CD4-positive, alpha-beta T cell treated with Interferon gamma for 1 hour (primary cell): Measurements from ENCODE around the gene PER1.

Source experiments
- DNase-seq: peaks from one replicate; pipeline ENCODE4 v3.0.0-alpha.2; 2020

Gene PER1

DNA sequence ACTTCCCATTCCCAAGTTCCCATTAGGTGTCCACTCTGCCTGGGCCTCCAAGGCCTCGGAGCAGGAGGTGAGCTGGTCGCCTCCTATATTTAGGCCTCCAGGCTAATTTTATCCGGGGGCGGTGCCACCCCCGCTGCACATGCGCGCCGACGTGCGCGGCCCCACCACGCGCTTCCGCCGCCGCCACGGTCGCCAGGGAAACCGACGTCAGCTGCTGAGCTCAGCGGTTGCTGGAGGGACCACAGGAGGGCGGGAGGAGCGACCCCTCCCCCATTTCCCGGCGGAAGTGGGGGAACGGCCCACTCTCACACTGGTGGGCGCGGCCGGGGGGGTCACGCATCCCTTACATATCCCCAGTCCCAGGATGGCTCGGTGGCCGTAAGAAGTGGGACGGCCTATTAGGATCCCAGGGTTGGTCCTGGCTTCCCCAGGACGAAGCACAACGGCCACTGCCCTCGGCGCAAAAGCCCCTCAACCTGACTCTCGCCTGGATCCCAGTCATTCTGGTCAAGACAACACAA lies 1.0 kb downstream of the PER1 start:
- peak; percentile 94 for DNase-seq

DNA sequence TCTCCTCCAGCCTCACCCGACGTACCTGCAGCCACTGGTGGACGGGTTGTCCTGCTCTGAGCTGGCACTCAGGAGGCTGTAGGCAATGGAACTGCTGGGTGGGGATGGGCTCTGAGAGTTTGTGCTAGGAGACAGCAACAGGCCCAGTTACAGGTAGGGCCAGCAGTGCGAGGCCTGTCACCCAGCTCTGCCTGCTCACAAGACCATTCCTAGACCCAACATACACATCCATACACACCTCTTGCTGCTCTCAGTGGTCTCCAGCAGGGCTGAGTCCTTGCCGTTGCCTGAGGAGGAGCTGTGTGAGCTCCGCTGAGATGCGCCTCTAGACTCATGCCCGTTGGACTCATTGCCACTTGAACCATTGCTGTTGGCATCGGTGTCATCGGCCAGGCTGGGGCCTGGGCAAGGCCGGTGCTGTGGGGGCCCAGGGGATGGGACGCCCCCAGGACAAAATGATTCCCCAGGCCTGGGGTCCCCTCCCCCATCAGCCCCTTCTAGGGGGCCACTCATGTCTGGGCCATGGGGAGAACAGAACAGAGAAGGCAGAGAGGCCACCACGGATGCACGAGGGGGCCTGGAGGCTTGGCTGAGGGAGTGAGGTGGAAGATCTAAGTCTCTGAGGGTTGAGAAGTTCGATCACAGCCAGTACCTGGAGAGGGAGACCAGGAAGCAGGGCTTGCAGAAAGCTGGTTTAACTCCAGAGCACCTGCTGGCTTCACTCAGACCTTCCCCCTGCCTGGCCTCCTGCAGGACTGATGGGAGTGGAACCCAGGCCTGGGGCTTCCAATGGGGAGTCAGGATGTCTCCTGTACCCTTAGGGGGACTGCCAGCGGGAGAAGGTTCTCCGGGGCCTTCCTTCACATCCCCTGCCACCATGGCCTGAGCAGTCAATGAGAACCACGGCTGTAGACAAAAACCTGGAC lies 1.7 kb downstream of the PER1 start:
- DNase-seq, result no peak

DNA sequence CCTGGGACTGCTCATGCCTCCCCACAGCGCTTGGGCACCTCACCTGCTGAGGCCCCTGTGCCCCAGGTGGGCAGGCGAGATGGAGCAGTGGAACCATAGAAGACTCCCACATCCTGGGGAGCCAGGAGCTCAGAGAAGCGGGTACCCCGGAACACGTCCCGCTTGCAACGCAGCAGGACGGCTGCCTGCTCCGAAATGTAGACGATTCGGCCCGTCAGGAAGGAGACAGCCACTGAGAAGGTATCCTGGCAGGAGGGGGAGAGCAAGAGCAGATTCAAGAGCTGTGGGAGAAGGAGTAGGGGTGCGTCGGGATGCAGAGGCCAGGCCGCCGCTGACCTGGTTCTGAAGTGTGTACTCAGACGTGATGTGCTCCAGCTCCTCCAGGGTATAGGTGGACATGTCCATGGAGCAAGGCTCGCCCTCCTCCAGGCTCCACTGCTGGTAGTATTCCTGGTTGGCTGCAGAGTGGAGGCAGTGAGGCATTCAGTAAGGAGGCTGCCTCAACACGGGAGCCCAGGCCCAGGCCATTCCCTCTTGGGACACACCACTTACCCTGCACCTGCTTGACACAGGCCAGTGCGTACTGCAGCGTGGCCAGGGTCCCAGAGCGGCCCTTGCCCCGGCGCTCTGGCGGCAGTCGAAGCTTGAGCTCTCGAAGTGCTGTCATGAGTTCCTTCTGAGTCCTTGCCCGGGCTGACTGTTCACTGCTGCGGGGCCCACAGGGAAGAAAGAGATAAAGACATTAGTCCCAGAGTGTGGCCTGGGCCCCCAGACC lies 2.6 kb downstream of the PER1 start:
- no peak for DNase-seq

DNA sequence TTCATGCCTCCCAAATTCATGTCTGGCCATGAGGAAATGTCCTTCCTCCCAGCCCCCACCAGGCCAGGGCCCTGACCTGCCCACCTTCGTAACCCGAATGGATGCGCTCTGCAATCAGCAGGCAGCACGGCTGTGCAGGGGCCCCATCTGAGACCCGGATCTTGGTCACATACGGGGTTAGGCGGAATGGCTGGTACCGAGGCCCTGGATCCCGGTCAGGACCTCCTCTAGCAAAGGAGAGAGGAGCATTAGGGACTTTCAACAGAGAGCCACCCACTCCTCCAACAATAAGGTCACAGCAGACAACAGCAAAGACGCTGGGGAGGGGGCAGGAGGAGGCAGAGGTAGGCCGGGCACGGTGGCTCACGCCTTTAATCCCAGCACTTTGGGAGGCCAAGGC lies 3.6 kb downstream of the PER1 start:
- DNase-seq, result no peak

DNA sequence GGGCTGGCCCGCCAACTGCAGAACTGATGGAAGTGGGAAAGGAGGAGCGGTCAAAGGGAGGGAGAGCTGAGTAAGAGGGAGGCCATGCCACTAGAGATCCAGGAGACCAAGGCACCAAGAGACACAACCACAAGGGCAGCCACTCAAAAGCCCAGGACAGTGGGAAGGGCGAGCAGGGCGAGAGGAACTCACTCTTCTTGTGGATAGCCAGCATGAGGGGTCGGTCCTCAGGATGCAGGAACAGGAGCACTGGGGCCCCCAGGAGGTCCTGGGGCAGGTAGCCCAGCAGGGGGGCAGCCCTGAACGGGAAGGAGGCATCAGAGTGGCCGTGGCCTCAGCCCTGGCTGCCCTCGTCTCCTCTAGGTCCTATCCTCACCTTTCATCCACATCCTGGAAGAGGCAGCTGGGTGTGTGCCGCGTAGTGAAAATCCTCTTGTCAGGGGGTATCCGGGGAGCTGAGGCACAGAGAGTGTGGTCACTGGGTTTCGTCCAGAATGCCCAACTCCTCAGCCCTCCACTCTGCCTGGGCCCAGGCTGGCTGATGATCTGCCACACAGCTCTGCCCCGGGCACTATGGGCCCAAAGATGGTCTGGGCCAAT lies 4.3 kb downstream of the PER1 start:
- no peak for DNase-seq

DNA sequence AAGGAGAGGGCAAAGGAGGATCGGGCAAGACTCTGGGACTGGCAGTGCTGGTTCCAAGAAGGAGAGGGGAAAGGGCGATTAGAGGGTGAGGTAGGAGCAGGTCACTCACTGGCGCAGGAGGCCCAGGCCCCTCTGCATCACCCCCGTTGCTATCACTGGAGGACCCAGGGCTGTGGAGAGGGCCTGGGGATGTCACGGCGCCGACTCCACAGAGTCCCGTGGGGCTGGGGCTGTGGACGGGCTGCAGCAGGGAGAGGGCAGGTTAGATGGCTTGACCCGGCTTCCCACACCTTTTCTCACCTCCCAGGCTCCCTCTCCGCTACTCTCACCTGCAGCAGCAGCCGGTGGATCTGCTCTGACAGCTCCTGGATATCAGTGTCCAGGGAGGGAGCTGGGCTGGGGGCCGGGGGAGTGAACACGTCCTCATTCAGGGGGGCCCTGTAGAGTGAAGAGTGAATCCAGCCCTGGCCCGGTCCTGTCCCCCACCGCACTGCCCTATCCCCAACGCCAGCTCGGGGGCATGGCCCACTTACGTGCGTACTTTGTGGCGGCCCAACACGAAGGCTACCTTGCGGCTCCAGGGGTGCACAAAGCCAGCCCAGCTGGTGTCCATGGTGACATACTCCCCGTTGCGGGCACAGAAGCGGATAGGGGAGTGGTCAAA lies 4.9 kb downstream of the PER1 start:
- DNase-seq, result no peak

DNA sequence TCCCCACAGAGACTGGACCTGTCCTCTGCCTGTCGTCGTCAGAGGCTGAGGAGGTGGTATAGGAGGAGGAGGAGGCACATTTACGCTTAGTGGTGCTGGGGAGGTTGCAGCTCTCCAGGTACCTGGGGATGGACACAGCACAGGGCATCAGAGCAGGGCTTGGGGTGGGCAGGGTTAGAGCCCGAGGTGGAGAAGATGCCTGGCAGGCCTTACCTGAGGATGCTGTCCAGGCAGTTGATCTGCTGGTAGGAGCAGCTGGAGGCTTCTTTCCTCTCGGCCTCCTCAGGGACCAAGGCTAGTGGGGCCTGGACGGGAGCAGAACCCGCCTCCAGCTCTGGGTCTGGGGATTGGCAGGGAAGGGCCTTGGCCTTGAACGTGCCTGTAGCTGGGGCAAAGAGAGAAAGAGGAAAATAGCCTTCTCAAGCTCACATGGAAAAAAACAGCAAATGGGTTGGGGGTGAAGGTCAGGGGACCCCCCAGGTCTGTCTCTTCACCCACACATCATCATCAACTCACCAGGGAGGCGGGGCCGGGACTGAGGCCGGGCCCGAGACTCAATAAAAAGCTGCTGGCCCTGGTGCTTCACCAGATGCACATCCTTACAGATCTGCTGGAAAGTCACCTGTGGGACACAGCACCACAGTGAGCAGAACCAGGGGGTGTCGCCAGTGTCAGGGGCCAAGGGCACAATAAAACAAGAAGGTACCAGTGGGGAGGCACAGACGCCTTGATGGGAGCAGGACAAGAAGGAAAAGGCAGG lies 5.6 kb downstream of the PER1 start:
- no peak for DNase-seq

DNA sequence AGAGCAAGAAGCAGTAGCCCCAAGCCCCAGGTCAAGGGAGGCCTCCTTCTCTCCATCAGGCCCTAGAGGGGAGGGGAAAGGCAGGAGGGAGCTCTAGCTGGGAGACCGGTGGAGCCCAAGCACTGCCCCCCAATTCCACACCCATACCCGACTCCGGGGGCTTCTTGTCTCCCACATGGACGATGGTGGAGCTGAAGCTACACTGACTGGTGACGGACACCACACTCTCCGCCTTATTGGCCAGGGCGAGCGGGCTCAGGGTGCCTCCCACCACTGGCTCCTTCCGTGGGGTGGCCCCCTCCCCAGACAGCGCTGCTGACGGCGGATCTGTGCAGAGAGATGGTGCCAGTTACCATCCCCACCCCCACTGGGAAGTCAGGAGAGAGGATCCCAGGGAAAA lies 6.4 kb downstream of the PER1 start:
- DNase-seq, result no peak

DNA sequence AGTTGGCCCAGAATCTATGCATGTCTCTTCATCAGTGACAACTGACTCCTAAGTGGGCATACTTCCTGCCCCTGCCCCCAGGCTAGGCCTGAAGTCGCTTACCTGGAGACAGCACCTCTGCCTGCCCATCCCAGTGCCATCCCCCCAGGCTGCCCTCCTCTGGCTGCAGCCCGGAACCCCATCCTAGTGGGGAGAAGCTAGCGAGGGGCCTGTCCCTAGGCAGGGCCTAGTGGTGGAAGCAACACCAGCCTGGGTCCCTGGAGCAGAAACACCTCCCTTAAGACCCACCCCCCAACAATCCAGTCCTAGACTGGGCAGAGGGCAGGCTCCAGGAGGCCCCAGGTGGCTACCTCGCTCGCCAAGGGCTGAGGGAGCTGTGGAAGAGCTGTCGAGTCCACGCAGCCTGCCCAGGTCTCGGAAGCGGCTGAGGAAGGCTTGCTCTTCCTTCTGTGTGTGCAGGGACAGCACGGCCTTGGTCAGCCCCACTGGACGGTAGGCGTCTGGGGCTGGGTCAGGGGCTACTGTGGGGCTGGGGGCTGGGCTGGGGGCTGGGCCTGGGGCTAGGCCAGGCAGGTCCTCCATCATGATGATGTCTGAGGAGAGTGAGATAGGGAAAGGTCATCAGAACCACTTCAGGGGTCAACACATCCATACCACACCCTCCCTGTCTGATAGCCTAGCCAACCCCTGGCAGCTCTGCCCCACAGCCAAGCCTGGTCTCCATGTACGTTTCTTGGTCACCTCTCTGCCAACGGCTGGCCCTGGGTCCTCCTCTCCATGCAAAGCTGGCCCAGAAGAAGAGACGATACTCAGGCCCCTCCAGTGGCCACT lies 7.6 kb downstream of the PER1 start:
- no peak for DNase-seq

DNA sequence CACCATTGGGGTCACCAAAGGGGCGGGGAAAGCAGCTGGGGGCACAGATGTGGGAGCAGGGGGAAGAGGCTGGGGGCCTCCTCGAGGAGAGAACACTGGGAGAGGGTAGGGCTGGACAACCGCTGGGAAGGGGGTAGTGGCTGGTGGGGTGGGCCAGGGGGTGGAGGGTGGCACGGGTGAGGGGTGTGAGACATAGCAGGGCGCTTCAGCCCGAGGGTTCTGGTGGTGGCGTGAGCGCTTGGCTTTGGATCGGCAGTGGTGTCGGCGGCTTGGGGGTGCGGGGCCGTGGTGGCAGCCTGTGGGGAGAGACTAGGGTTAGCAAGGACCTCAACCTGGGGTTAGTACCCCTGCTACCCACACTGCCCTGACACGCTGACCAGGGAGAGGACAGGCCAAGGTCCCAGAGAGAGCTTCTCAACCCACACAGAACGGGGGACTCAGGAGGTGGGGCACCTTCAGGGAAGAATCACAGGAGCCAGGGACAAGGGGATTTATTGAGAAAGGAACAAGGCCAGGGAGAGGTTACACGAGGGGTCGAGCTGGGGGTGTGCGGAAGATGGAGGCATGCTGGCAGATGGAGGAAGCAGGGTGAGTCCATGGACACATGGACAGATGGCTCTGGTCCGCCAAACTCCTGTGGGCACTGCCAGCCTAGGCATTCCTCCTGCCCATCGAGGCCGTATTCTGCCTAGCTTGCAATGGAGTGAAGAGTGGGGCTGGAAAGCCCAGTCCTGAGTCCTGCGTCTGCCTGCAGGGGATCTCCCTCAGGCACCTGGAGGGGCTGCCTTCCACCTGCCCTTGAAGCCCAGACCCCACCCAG lies 8.4 kb downstream of the PER1 start:
- no peak for DNase-seq

DNA sequence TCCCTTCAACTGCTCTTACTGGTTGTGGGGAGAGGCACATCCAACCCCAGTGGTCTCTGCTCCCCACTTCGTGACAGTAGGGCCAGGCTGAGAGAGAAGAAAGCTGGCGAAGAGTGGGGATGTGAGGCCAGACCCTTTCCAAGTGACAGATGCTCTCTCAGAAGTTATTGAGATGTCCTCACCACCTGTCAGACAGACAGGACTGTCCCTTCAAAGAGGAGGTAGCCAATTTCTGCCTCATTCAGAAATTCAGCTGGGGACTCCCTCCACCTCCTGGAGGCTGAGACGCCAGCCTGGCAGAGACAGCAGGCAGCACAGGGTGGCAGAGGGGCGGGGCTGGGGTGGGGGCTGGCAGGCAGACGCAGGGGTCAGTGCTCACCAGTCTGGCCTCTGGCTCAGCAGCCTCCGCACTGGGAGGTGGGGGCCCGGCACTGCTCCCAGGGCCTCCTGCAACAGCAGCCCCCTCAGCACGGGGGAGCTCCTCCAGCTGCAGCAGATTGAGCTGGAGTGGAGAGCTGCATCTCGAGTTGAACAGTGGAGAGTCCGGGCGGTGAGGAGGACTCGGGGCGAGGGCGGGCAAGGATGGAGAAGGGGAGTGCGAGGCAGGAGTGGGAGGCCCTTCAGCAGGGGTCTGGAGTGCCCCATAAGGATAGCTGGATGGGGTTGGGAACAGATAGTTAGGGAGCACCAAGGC lies 9.2 kb downstream of the PER1 start:
- no peak for DNase-seq

DNA sequence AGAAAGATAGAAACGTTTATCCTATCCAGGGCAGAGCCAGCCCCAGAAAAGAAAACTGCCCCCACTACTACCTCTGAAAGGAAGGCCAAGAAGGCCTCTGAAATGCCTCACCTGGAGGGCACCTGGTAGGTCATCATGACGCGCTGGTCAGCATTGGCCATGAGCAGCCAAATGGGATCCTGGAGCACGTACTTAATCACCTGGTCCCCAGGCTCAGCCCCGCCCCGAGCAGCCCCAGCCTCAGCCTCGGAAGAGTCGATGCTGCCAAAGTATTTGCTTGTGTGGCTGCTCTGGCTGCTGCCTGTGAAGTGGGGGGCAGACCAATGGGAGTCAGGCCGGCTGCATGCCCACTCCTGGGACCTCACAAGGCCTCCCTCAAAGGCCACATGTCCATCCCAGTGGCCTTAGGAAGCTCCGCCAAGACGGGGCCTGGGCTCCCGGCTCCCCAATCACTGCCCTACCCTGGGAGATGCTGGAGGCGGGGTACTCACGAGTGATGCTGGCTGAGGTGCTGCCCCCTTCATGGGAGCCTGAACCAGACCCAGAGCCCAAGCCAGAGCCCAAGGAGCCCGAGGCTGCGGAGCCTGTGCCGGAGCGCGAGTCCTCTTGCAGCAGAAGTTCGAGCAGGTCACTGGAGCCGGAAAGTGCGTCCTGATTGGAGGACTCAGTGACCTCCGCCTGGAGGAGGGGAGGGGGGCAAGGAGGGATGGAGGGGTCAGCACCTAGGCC lies 9.9 kb downstream of the PER1 start:
- no peak for DNase-seq

DNA sequence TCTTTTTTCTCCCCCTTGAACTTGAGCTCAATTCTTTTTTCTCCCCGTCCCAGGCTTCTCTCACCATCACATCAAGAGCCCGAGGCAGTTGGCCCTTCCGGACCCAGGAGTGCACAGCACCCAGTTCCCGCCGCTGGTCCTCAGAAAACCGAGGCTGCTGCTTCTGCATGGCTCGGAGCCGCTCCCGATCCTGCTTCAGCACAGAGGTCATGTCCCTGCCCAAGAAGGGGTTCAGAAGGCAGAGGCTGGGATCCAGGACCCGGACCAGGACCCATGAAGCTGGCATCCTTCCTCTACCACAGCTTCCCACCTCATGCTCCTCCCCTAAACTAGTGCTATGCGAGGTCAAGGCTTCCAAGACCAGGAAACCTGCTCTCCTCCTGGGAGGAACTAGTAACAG lies 10.5 kb downstream of the PER1 start:
- no peak for DNase-seq

DNA sequence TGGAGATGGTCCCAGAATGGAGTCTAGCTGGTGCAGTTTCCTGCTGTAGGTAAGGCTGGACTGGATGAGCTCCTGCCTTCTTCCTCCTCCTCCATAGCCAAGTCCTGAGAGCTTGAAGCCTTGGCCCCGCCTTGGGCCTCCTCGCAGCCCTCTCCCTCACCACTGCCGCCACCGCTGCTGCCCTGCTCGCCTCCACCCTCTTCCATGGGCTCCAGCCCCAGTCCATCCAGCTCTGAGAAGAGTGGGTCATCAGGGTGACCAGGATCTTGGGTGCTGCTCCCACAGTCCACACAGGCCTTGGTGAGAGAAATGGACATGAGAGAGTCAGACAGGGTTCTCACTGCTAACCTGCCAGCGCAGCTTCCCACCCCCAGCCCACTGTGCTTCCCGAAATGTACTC lies 11.2 kb downstream of the PER1 start:
- DNase-seq, result no peak

DNA sequence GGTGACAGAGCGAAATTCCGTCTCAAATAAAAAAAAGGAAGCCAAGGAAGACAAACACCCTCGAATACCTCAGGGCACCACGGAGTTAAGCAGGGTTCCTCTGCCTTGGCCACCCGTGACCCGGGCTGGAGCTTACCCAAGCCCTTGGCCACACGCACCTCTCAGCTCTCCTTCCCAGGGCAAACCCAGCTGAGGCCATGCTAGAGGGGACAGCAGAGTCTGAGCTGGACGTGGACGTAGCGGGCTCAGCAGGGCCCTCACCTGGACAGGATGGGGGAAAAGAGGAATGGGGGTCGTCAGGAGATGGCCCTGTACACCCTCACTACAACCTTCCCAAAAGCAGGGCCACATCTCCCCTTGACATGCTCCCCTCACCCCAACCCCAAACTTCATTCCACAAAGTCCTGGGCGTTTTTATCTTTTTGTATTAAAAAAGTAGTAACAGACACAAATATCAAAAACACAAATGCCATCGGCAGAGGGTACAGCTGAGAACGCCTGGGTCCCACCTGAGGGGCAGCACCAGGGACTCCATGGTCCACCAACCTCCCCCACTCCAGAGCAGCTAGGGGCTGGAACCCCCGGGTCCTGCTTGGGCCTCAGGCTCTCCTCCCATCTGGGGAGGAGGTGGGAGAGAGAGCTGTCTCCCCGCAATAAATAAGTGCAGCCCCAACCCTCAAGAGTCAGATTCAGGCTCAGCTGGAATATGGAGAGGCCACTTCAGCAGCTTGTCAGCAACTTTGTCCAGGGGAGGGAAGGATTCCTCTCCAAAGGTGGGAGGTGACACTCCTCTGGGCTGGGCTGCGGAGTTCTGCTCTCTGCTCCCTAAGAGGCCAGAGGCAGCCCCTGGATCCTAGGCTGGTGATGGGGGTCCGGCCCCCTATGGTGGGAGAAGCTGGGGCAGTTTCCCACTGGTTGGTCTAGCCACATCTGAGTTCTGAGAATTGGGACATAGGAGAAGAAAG lies 11.9 kb downstream of the PER1 start:
- DNase-seq, result no peak

DNA sequence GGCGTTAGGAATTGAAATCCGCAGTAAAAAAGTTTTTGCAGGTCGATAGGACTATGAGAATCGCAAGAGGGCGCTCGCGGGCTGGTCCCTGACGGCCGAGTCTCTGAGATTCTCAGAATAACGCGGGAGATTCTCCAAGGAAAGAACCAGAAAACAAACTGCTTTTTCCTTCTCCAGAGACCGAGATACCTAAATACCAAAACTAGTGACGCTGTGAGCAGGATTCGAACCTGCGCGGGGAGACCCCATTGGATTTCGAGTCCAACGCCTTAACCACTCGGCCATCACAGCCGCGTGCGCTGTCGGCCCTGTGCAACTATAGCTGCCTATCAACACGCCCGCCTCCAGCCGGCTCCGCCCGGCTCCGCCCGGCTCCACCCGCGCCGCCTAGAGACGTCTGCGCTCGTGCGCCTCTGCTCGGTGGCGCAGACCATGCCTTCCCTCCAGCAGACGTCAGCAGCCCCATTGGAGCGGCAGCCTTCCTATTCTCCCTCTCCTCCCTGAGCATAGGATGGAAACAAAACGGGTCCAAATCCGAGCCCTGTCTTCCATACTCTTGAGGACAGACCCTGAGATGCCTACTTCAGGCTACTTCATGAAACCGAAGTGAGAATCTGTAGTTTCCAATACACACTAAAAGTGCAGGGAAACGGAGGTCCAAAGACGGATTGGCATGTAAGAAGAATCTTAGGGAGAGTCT lies 13.4 kb downstream of the PER1 start:
- DNase-seq, result peak; percentile 96

DNA sequence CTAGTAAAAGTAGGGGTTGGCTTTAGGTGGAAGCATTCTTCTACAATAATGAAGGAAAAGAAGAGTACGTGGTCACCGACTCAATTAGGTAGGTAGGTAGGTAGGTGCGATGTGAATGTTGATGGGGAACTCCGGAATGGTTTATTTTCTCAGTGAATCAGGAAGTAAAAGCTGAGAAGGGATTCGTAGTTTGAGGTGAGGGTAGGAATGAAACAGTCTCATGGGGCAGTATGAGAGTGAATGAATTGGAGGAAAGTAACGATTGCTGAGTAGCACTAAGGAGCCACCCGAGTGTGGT lies 13.9 kb downstream of the PER1 start:
- no peak for DNase-seq
